OCI-LY3 (cell line): ENCODE measurements around the gene STX16.

ENCODE experiments used
- CTCF ChIP-seq: fragments of 200-600, 300-600 bp; sonication (generic); IDR thresholded peaks from 2 replicates; pipeline ENCODE4 v1.5.1; 2014; ENCODE audit warnings: antibody characterized with exemption, low read length, low read depth
- EZH2phosphoT487 ChIP-seq: fragments of 200-600 bp; shearing (Covaris generic); IDR thresholded peaks from 2 replicates; pipeline ENCODE4 v1.6.1; 2018; ENCODE audit warnings: antibody characterized with exemption, mixed run types, low read depth

- TF ChIP-seq CTCF (no peak), EZH2phosphoT487 (no peak)
Observed at GRCh38 chr20:58695895-58696375, 44.9 kb downstream of the STX16 start.
